Spleen (tissue), 11 donors: ENCODE measurements around the gene GPHN. TPM values are rescaled to one million over a fixed set of nuclear protein-coding genes. Genes with fewer than 3 reads are reported as not detected.

Experiments used
- DNase-seq: peaks from one replicate; pipeline ENCODE4 v3.0.0-alpha.2; 2020
- H3K27ac ChIP-seq, 8 donors: fragments of 200-600 bp; sonication (generic) in 7 of 8; 1 replicate in 4 of 8; 2 replicates in 4 of 8; pipeline versions ENCODE4 v1.5.0 to v1.8.0; 2016 to 2021; ENCODE audit warnings: inconsistent platforms in 4 of 8, mild to moderate bottlenecking in 4 of 8, moderate library complexity in 1 of 8
- H3K27me3 ChIP-seq, 7 donors: fragments of 200-600 bp; sonication (generic) in 6 of 7; replicated peaks in 1 of 7; 1 replicate in 4 of 7; 2 replicates in 3 of 7; pipeline versions ENCODE4 v1.5.0 to v1.8.0; 2016 to 2021; ENCODE audit warnings: inconsistent platforms in 3 of 7, mild to moderate bottlenecking in 1 of 7
- H3K36me3 ChIP-seq, 6 donors: fragments of 200-600 bp; sonication (generic) in 5 of 6; 1 replicate in 4 of 6; 2 replicates in 2 of 6; pipeline versions ENCODE4 v1.5.0 to v1.8.0; 2016 to 2021; ENCODE audit warnings: inconsistent platforms in 2 of 6
- H3K4me1 ChIP-seq, 6 donors: fragments of 200-600 bp; sonication (generic) in 5 of 6; 1 replicate in 3 of 6; 2 replicates in 3 of 6; pipeline versions ENCODE4 v1.5.0 to v1.8.0; 2016 to 2021; ENCODE audit warnings: inconsistent platforms in 3 of 6
- H3K4me3 ChIP-seq, 8 donors: fragments of 200-600 bp; sonication (generic) in 7 of 8; 1 replicate in 4 of 8; 2 replicates in 4 of 8; pipeline versions ENCODE4 v1.5.0 to v1.8.0; 2016 to 2021; ENCODE audit warnings: inconsistent platforms in 4 of 8, mild to moderate bottlenecking in 4 of 8, moderate library complexity in 2 of 8
- H3K9me3 ChIP-seq, 8 donors: fragments of 200-600 bp; sonication (generic) in 7 of 8; 1 replicate in 4 of 8; 2 replicates in 4 of 8; pipeline versions ENCODE4 v1.5.0 to v1.8.0; 2016 to 2021; ENCODE audit warnings: inconsistent platforms in 4 of 8
- CTCF ChIP-seq, 11 experiments: fragments of 200-600 bp in 7 of 11; fragments of 450-650 bp in 4 of 11; sonication (generic) in 4 of 11; IDR thresholded peaks in 8 of 11; conservative IDR thresholded peaks in 3 of 11; 1 replicate in 7 of 11; 2 replicates in 4 of 11; pipeline versions ENCODE4 v1.4.0 to v1.8.0; 2016 to 2021; ENCODE audit warnings: antibody characterized with exemption in 11 of 11, inconsistent platforms in 4 of 11, mild to moderate bottlenecking in 1 of 11
- POLR2A ChIP-seq, 3 donors: fragments of 450-650 bp; IDR thresholded peaks; one replicate each; pipeline ENCODE4 v1.5.1; 2017; ENCODE audit warnings: antibody characterized with exemption in 3 of 3, mild to moderate bottlenecking in 1 of 3
- POLR2AphosphoS5 ChIP-seq, 3 donors: sonication (generic); formaldehyde crosslinking; IDR thresholded peaks; one replicate each; pipeline ENCODE4 v1.5.1; 2017; ENCODE audit warnings: antibody characterized with exemption in 3 of 3
- WGBS, 5 donors: extraction: QIAGEN DNeasy Blood & Tissue Kit in 3 of 5; methylation state at CpG; one replicate each; pipeline versions ENCODE4 v1.1.5 to v1.1.7; 2013 to 2018; 5-methylcytosine and 5-hydroxymethylcytosine counted together
- intact Hi-C: fragments of 100-400 bp; cut with DNase I; formaldehyde crosslinking; loops from one replicate; pipeline ENCODE4 v1.15.0; 2023; ENCODE audit warnings: low total_unique reads
- polyA plus RNA-seq, 3 donors: library from polyadenylated mRNA; stranded (reverse); fragments of 200-250 nt; gene quantifications; one replicate each; pipeline ENCODE4 v1.2.1, GENCODE V29; 2013
- total RNA-seq, 7 donors: library from RNA; depleted of rRNA in 3 of 7; stranded (reverse); fragments of >200 nt in 3 of 7; fragmentation: NEBNext Ultra II Directional in 4 of 7; extraction: Animal tissue kit (Norgen Biotek cat#: 25700) in 4 of 7; gene quantifications; one replicate each; pipeline versions ENCODE4 v1.1.0 to v1.2.1, GENCODE V29; 2016 to 2021
- donor health status: healthy with polysubstance abuse.
- donor health status: DM: no; HTN: no; CAD: no; lungs with moderate emphysema.
- donor health status: DM: no; HTN: no; CAD: no.
- donor health status: Bipolar disorder and iron deficiency.
- donor health status: healthy.
- donor health status: DM: no; HTN: no; CAD: no.
- donor health status: DM: yes; HTN: yes; CAD: no.

The GPHN gene
- total and polyA plus RNA-seq, 10 donors: 9.0 to 26.9 (median 15.7) TPM

DNA sequence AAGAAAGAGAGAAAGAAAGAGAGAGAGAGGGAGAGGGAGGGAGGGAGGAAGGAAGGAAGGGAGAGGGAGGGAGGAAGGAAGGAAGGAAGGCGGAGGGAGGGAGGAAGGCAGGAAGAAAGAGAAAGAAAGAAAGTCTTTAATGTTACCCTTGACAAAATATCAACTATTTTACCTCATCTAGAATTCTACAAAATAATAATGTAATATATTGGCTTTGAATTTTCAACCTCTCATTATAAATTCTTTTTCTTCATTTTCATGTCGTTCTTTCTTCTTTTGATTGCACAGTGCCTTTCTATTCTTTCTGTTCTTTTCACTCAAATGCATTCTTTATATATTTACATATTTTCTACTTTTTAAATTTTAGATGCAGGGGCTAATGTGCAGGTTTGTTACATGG, 621.8 kb downstream of the GPHN start:
- peaks cover 0 to 3% (median 0%) of the 10 kb centered on the region in 8 donors for H3K9me3 ChIP-seq
- peaks cover 0 to 11% (median 0%) of the 10 kb centered on the region in 6 donors for H3K36me3 ChIP-seq
- no peaks in the 10 kb centered on the region for H3K27me3 ChIP-seq
- no peak overlapping the region for H3K27ac ChIP-seq
- no peak for TF ChIP-seq POLR2A (IDR thresholded peaks at IDR 0.05)
- TF ChIP-seq POLR2AphosphoS5 (IDR thresholded peaks at IDR 0.05): no peak
- no peak for TF ChIP-seq CTCF (IDR thresholded peaks at IDR 0.05 in 8 of 11, conservative IDR thresholded peaks at IDR 0.05 in 3 of 11)
- 85 to 92% (median 89%) methylated on average over 2 of the region's 2 CpGs for WGBS, 5 donors
- no peaks in the 10 kb centered on the region for H3K4me1 ChIP-seq
- intact Hi-C loops: no loop called here
- no peak for DNase-seq
- no peak overlapping the region for H3K4me3 ChIP-seq

- Histone ChIP-seq H3K27ac (no peak overlapping the region), H3K4me3 (no peak overlapping the region), H3K27me3 (no peaks in the 10 kb centered on the region), H3K36me3 (peaks cover 0 to 3% (median 0%) of the 10 kb centered on the region in 6 donors), H3K9me3 (no peaks in the 10 kb centered on the region), H3K4me1 (no peaks in the 10 kb centered on the region)
- TF ChIP-seq POLR2AphosphoS5 (IDR thresholded peaks at IDR 0.05): no peak
- no peak for TF ChIP-seq POLR2A (IDR thresholded peaks at IDR 0.05)
- TF ChIP-seq CTCF (IDR thresholded peaks at IDR 0.05 in 8 of 11, conservative IDR thresholded peaks at IDR 0.05 in 3 of 11): no peak
- 94 to 100% (median 96%) methylated on average over 1 of the region's 1 CpG for WGBS, 5 donors
- no peak for DNase-seq
- intact Hi-C loops: no loop called here
Observed at GRCh38 chr14:67131691-67132090, 623.7 kb downstream of the GPHN start.

- Histone ChIP-seq H3K4me3 (no peak overlapping the region), H3K36me3 (peaks cover 0 to 3% (median 0%) of the 10 kb centered on the region in 6 donors), H3K27me3 (no peaks in the 10 kb centered on the region), H3K27ac (no peak overlapping the region), H3K4me1 (no peaks in the 10 kb centered on the region), H3K9me3 (no peaks in the 10 kb centered on the region)
- TF ChIP-seq POLR2A (IDR thresholded peaks at IDR 0.05): no peak
- no peak for TF ChIP-seq POLR2AphosphoS5 (IDR thresholded peaks at IDR 0.05)
- TF ChIP-seq CTCF (IDR thresholded peaks at IDR 0.05 in 8 of 11, conservative IDR thresholded peaks at IDR 0.05 in 3 of 11): no peak
- DNase-seq: no peak
- intact Hi-C loops: no loop called here
Observed at GRCh38 chr14:67133144-67133543, 625.2 kb downstream of the GPHN start.

- Histone ChIP-seq H3K27ac (no peak overlapping the region), H3K9me3 (no peaks in the 10 kb centered on the region), H3K27me3 (no peaks in the 10 kb centered on the region), H3K4me3 (no peak overlapping the region), H3K4me1 (no peaks in the 10 kb centered on the region), H3K36me3 (peaks cover 0 to 2% (median 0%) of the 10 kb centered on the region in 6 donors)
- no peak for TF ChIP-seq POLR2A (IDR thresholded peaks at IDR 0.05)
- no peak for TF ChIP-seq POLR2AphosphoS5 (IDR thresholded peaks at IDR 0.05)
- no peak for DNase-seq
- WGBS, 5 donors: 69 to 83% (median 74%) methylated on average over 3 of the region's 3 CpGs
- intact Hi-C loops: no loop called here
Observed at GRCh38 chr14:67133595-67134441, 625.9 kb downstream of the GPHN start.
